NT2/D1 (cell line): ENCODE results near the gene MARCKS.

ENCODE experiments used
- SUZ12 ChIP-seq: IDR thresholded peaks from 2 replicates; pipeline ENCODE4 v1.6.1; 2011; ENCODE audit not compliant: insufficient read length, insufficient read depth; ENCODE audit errors: extremely low read depth
- YY1 ChIP-seq: IDR thresholded peaks from 2 replicates; pipeline ENCODE4 v1.6.1; 2011; ENCODE audit not compliant: insufficient read length, insufficient read depth
- ZNF274 ChIP-seq: IDR thresholded peaks from 2 replicates; pipeline ENCODE4 v1.6.1; 2011; ENCODE audit warnings: mild to moderate bottlenecking, low read depth, low read length

DNA sequence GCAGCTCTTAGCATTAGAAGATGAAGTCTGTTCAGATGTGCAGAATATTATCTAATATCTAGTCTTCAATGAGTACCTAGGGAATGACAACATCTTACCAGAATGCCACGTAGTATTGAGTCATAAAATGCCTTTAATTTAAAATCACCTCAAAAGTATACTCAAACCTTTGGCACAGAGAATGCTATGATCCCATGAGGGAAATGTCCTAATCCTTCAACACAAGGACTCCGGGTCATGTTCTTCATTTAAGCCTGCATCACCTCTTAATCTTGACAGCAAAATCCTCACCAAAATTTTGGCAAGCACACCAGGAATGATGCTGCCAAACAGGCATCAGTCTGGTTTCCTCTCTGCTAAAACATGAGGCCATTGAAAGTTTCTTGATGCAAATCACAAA is 23.6 kb upstream of the MARCKS start:
- TF ChIP-seq ZNF274 (no peak), YY1 (no peak), SUZ12 (no peak)
